HG02610 (cell line): ENCODE results near the gene PRMT9.
A peak's percentile ranks its signal among the peaks of the same experiment; 100 is the strongest.

Experiments
- ATAC-seq: cut with Tn5 transposase; IDR thresholded peaks from one replicate; pipeline ENCODE4 v1.9.1; 2021; ENCODE audit warnings: mild to moderate bottlenecking, moderate library complexity; ENCODE audit not compliant: unreplicated experiment

Gene PRMT9

GRCh38 chr4:147683717-147684700, at the start of gene PRMT9:
Gene PRMT9, minus strand, starts transcription at chr4:147684163. Its CDS starts 176 bp downstream, at chr4:147683987.
- peak; percentile 100 for ATAC-seq

- ATAC-seq, result peak; percentile 17
Measured at GRCh38 chr4:147732518-147733235, 48.7 kb upstream of the PRMT9 start.

- peak; percentile 62 for ATAC-seq
Measured at GRCh38 chr4:147731580-147732517, 47.9 kb upstream of the PRMT9 start, which contains the start of gene ARHGAP10. Gene ARHGAP10, plus strand, starts transcription at chr4:147732088. Its CDS starts 214 bp downstream, at chr4:147732302.

- no peak for ATAC-seq
Measured at GRCh38 chr4:147730333-147730732, 46.4 kb upstream of the PRMT9 start.

- ATAC-seq, result no peak
Measured at GRCh38 chr4:147727476-147728028, 43.6 kb upstream of the PRMT9 start.

- ATAC-seq, result no peak
Measured at GRCh38 chr4:147725673-147726072, 41.7 kb upstream of the PRMT9 start.

- ATAC-seq, result no peak
Measured at GRCh38 chr4:147724468-147725201, 40.7 kb upstream of the PRMT9 start.

GRCh38 chr4:147723326-147723725, 39.4 kb upstream of the PRMT9 start:
- no peak for ATAC-seq

GRCh38 chr4:147717878-147718277, 33.9 kb upstream of the PRMT9 start:
- ATAC-seq, result peak; percentile 91

GRCh38 chr4:147714575-147715401, 30.8 kb upstream of the PRMT9 start:
- ATAC-seq, result no peak

- ATAC-seq, result no peak
Measured at GRCh38 chr4:147709999-147710398, 26.0 kb upstream of the PRMT9 start.

GRCh38 chr4:147707892-147708672, 24.1 kb upstream of the PRMT9 start:
- ATAC-seq, result peak; percentile 72

- ATAC-seq, result no peak
Measured at GRCh38 chr4:147704846-147705245, 20.9 kb upstream of the PRMT9 start.

GRCh38 chr4:147696866-147697265, 12.9 kb upstream of the PRMT9 start:
- no peak for ATAC-seq

GRCh38 chr4:147693218-147693617, 9.3 kb upstream of the PRMT9 start:
- no peak for ATAC-seq

GRCh38 chr4:147691820-147692219, 7.9 kb upstream of the PRMT9 start:
- no peak for ATAC-seq

- ATAC-seq, result no peak
Measured at GRCh38 chr4:147689067-147689466, 5.1 kb upstream of the PRMT9 start.

GRCh38 chr4:147683188-147683591, 773 bp downstream of the PRMT9 start:
- no peak for ATAC-seq
